ENCODE data around the gene CMA1.

GRCh38 chr14:24535737-24536136, 27.7 kb upstream of the CMA1 start:
- TF ChIP-seq YY1 (IDR thresholded peaks at IDR 0.05; ENCODE audit: insufficient read depth, insufficient read length): no peak
- TF ChIP-seq SUZ12 (IDR thresholded peaks at IDR 0.05; ENCODE audit: extremely low read depth, insufficient read depth, insufficient read length): no peak
- TF ChIP-seq ZNF274 (IDR thresholded peaks at IDR 0.05; ENCODE audit: low read depth, low read length): no peak
